Kidney capillary endothelial cell (primary cell): ENCODE measurements around the gene MAPRE2.
"Not testable (repeated sequence)": the region's sequence is repeated elsewhere in the genome, so short reads cannot be mapped to it uniquely, and the experiment has no call there.

ENCODE experiments used
- DNase-seq: peaks from one replicate; pipeline ENCODE4 v3.0.0-alpha.2; 2018; ENCODE audit warnings: low spot score

The MAPRE2 gene

GRCh38 chr18:35091841-35092240 is 50.6 kb downstream of the MAPRE2 start:
- DNase-seq = no peak

- no peak for DNase-seq
These were observed 54.9 kb downstream of the MAPRE2 start for GRCh38 chr18:35095983-35096676.

DNA sequence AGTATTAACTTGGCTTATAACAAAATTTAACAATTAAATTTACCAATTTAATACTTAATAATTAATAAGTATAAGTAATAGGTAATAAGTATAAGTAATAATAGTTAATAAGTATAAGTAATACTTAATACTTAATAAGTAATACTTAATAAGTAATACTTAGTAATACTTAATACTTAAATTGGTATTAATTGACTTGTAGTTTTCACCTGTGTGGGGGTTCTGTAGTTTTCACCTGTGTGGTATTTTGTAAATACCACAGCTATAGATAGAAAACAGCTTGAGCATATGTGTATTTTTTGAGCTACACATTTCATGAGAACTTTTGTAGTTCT is 55.4 kb downstream of the MAPRE2 start:
- no peak for DNase-seq

- no peak for DNase-seq
These were observed 56.0 kb downstream of the MAPRE2 start for GRCh38 chr18:35097195-35097594.

DNA sequence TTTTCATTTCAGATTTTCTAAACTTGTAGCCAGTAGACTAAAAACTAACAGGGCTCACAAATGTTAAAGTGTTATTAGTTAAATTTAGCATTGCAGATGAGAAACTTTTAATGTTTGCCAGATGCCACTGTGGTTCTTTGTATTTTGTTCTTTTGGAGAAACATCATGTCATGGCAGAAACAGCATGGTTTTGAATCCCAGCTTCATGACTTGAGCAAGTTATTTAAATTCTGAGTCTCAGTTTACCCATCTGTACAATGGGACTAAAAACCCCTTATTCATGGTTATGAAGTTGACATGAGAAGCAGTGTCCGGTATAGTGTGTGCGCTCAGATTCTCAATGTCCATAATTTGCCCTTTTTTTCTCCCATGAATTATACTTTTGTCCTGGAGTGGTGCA is 56.5 kb downstream of the MAPRE2 start:
- DNase-seq = no peak

- no peak for DNase-seq
These were observed 58.7 kb downstream of the MAPRE2 start for GRCh38 chr18:35099911-35100310.

DNA sequence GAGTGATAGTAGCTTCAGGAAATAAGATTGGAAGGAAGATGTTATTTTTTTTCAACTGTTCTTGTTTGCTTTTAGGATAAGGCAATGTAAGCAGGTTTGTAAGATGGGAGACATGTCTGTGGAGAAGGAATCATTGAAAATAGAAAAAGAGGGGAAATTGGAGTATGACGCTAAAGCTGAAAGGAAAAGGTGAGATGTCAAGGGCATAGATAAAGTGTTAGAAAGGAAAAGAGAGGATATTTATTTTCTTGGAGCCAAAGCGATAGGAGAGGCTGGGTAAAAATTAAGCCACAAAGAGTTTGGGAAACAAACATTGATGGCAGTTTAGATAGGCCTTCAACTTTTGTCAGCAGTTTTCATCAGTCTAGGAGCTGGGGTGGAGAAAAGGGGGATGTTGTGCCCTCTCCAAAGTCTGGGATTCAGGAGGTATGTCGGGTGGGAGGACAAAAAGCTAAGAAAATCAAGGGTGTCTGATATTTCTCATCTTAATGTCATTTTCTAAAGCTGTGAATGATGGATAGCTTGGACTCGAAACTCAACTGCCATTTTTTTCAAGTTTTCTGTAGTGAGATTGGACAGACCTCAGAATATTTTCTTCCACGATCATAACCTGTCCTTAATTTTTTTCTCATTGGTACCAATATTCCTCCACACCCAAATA is 63.3 kb downstream of the MAPRE2 start:
- no peak for DNase-seq

GRCh38 chr18:35106013-35106844 is 65.0 kb downstream of the MAPRE2 start:
- DNase-seq = no peak

DNA sequence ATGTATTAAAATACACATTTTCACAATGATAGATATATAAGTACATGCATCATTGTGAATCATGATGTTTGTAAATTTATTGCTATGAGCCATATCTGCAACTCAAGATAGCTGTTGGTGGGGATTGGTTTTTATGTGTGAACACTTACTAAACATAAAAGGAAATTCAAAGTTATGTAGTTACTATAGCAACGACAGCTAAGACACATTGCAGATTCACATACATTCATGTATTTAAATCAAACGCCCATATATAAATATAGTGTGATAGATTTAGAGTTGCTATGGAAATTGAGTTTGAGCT is 65.6 kb downstream of the MAPRE2 start:
- DNase-seq = no peak

GRCh38 chr18:35107216-35107615 is 66.0 kb downstream of the MAPRE2 start:
- DNase-seq = no peak

- DNase-seq = not testable (repeated sequence)
These were observed 66.9 kb downstream of the MAPRE2 start for GRCh38 chr18:35108088-35108487.

GRCh38 chr18:35110059-35110458 is 68.8 kb downstream of the MAPRE2 start:
- no peak for DNase-seq

- DNase-seq = no peak
These were observed 69.6 kb downstream of the MAPRE2 start for GRCh38 chr18:35110554-35111485.

DNA sequence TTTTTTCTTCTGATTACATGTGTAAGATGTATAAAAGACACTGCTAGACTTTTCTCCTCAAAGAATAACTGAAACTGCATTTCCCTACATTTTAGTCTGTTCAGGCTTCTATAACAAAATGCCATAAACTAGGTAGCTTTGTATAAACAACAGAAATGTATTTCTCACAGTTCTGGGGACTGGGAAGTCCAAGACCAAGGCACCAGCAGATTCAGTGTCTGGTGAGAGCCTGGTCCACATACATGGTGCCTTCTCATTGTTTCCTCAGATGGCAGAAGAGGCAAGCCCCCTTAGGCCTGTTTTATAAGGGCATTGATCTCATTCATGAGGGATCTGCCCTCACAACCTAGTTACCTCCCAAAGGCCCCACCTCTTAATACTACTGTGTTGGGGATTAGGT is 71.5 kb downstream of the MAPRE2 start:
- DNase-seq = no peak

DNA sequence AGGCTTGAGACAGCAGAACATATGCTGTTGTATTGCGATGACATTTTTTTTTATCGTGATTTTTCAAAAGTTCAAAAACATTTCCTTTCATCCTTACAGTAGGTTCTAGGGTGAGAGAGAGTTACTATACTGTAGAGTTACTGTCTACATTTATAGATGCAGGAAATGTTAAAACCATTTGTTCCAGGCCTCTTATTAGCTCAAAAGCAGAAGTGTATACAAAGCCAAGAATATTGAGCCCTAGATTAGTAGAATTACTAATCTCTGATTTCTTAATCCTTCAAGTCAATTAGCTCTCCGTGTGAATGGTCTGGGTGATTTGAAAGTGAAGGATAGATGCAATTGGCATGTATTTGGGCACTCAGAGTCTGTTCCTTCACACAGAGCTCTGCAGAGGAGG is 73.1 kb downstream of the MAPRE2 start:
- DNase-seq = no peak

- no peak for DNase-seq
These were observed 75.6 kb downstream of the MAPRE2 start for GRCh38 chr18:35116784-35117318.

DNA sequence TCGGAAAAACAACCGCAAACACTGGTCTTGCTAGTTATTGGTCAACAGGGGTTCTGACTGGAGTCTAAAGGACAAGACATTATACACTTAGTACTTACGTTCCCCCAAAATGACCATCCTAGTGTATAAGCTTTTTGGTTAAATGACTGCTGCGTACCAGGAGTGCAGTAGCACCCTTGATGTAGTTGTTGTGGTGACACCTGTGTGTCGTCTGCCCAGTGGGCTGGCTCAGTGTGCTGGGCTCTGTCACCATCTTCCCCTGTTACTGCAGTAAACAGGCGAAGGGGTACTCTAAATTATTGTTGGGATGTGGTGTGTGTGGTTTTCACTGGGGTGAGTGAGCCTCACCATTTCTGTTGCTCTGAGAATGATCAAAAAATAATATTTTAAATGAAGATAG is 76.2 kb downstream of the MAPRE2 start:
- DNase-seq = no peak

GRCh38 chr18:35117951-35118411 is 76.8 kb downstream of the MAPRE2 start:
- DNase-seq = no peak

DNA sequence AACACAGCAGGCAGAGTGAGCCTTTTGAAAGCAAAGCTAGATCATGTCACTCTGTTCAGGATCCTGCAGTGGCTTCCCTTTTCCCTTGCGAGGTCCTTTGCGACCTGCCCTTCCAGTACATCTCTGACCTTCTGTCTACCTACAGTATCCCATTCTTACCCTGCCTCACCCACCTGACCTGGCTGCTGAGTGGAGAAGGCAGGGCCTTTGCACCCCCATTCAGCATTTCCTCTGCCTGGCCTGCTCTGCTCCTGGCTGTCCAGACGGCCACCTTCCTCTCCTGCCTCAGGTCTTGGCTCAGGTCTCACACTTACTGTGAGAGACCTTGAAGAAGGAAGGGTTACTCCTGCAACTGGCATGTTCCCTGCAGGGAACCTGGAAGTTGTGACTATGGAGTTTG is 77.4 kb downstream of the MAPRE2 start:
- DNase-seq = no peak

- no peak for DNase-seq
These were observed 79.8 kb downstream of the MAPRE2 start for GRCh38 chr18:35121038-35121437.

DNA sequence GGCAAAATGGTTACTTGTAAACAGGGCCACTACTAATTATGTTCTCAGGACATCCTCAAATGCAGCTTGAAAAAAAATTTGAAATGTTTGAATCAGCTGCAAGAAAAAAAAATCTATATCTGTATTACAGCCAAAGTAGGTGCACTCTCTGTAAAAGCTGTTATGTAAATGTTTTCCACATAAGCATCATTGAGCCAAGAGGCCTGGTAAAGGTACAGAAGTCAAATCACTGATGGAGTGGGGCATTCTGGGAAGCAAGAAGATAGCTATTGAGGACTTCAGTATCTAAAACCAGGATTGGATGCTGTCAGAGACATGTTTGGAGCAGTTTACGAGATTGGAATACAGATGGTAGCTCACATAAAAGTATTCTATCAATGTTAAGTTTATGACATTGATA is 80.3 kb downstream of the MAPRE2 start:
- DNase-seq = no peak
